OCI-LY3 (cell line): Measurements from ENCODE around the gene KIAA1328.

Experiments
- EZH2phosphoT487 ChIP-seq: fragments of 200-600 bp; shearing (Covaris generic); IDR thresholded peaks from 2 replicates; pipeline ENCODE4 v1.6.1; 2018; ENCODE audit warnings: antibody characterized with exemption, mixed run types, low read depth
- TF ChIP-seq, protein P1 (sequence below): fragments of 200-600, 300-600 bp; sonication (generic); IDR thresholded peaks from 2 replicates; pipeline ENCODE4 v1.5.1; 2014; ENCODE audit warnings: antibody characterized with exemption, low read length, low read depth

DNA sequence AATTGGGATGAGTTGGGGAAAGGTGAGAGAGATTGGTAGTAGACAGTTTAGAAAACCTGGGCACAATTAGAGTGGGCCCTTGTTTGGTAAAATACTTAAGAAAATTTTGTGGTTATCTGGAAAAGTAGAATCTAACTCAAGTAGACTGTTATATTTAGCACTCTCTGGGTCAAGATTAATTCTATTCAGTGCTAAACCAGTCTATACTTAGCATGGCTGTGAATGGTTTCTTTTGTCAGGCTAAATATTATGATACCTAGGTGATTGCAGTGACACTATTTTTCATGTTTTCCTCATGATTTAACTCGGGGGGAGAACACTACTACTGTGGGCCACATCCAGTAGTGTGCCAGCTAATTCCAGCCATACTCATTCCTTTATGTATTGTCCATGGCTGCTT is 58.9 kb downstream of the KIAA1328 start:
- TF ChIP-seq EZH2phosphoT487 = no peak
- TF ChIP-seq, protein P1, sequence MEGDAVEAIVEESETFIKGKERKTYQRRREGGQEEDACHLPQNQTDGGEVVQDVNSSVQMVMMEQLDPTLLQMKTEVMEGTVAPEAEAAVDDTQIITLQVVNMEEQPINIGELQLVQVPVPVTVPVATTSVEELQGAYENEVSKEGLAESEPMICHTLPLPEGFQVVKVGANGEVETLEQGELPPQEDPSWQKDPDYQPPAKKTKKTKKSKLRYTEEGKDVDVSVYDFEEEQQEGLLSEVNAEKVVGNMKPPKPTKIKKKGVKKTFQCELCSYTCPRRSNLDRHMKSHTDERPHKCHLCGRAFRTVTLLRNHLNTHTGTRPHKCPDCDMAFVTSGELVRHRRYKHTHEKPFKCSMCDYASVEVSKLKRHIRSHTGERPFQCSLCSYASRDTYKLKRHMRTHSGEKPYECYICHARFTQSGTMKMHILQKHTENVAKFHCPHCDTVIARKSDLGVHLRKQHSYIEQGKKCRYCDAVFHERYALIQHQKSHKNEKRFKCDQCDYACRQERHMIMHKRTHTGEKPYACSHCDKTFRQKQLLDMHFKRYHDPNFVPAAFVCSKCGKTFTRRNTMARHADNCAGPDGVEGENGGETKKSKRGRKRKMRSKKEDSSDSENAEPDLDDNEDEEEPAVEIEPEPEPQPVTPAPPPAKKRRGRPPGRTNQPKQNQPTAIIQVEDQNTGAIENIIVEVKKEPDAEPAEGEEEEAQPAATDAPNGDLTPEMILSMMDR = no peak
